ENCODE data around the gene ETV6.
A peak's percentile ranks its signal among the peaks of the same experiment; 100 is the strongest.

Gene ETV6

GRCh38 chr12:11729439-11730150 lies 80.1 kb downstream of the ETV6 start:
- ChIA-PET CTCF (interaction anchor here (0.9 to 3.1 kb wide), 6 partner anchors 13 to 183 kb away, joined by 3 to 10 read pairs (median 4); no protein-coding TSS in a partner anchor), POLR2A (no interaction called here)
- no peak for DNase-seq (ENCODE audit: extremely low spot score)
- TF ChIP-seq, protein P1, sequence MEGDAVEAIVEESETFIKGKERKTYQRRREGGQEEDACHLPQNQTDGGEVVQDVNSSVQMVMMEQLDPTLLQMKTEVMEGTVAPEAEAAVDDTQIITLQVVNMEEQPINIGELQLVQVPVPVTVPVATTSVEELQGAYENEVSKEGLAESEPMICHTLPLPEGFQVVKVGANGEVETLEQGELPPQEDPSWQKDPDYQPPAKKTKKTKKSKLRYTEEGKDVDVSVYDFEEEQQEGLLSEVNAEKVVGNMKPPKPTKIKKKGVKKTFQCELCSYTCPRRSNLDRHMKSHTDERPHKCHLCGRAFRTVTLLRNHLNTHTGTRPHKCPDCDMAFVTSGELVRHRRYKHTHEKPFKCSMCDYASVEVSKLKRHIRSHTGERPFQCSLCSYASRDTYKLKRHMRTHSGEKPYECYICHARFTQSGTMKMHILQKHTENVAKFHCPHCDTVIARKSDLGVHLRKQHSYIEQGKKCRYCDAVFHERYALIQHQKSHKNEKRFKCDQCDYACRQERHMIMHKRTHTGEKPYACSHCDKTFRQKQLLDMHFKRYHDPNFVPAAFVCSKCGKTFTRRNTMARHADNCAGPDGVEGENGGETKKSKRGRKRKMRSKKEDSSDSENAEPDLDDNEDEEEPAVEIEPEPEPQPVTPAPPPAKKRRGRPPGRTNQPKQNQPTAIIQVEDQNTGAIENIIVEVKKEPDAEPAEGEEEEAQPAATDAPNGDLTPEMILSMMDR (IDR thresholded peaks at IDR 0.05; ENCODE audit: control extremely low read depth, extremely low read depth, low read depth, missing control alignments) = no peak

- TF ChIP-seq, protein P1 (IDR thresholded peaks at IDR 0.05; ENCODE audit: control extremely low read depth, extremely low read depth, low read depth, missing control alignments) = no peak
- ChIA-PET POLR2A (interaction anchor here (1.3 kb wide), 1 partner anchor 36 kb away, joined by 3 read pairs; no protein-coding TSS in a partner anchor), CTCF (interaction anchor here (0.8 to 2.9 kb wide), 11 partner anchors 9 to 302 kb away, joined by 3 to 10 read pairs (median 4); no protein-coding TSS in a partner anchor)
- peak; percentile 54 for DNase-seq (ENCODE audit: extremely low spot score)
Measured at GRCh38 chr12:11730299-11731041, 81.0 kb downstream of the ETV6 start.

GRCh38 chr12:11731042-11731357 lies 81.5 kb downstream of the ETV6 start:
- POLR2A ChIA-PET = interaction anchor here (1.3 kb wide), 1 partner anchor 35 kb away, joined by 3 read pairs; no protein-coding TSS in a partner anchor
- DNase-seq (ENCODE audit: extremely low spot score) = no peak
- TF ChIP-seq, protein P1 (IDR thresholded peaks at IDR 0.05; ENCODE audit: control extremely low read depth, extremely low read depth, low read depth, missing control alignments) = no peak
- CTCF ChIA-PET = interaction anchor here (0.8 to 2.9 kb wide), 12 partner anchors 9 to 302 kb away, joined by 3 to 10 read pairs (median 4); no protein-coding TSS in a partner anchor

GRCh38 chr12:11731455-11731854 lies 82.0 kb downstream of the ETV6 start:
- POLR2A ChIA-PET = interaction anchor here (1.1 to 1.3 kb wide), 2 partner anchors 32 to 35 kb away, joined by 3 read pairs; no protein-coding TSS in a partner anchor

DNA sequence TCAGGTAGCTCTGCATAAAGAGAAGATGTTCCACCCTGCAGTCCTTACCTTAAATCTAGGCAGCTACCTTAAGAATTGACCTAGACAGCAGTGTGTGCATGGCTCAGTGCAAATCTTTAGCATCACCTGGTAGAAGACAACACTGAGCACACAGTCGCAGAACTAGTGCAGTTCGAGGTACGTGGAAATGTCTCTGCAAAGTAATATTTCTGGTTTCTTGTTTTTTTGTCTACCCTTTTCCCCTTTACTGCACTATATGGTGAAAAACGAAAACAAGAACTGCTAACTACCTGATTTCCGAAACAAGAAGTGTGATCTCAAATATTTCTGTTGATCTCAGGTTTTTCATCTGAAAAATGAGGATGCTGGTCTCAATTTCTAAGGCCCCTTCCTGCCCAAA lies 82.5 kb downstream of the ETV6 start:
- TF ChIP-seq, protein P1 (IDR thresholded peaks at IDR 0.05; ENCODE audit: control extremely low read depth, extremely low read depth, low read depth, missing control alignments) = no peak
- POLR2A ChIA-PET = interaction anchor here (1.1 to 1.3 kb wide), 2 partner anchors 31 to 34 kb away, joined by 3 read pairs; no protein-coding TSS in a partner anchor
- DNase-seq (ENCODE audit: extremely low spot score) = no peak
- CTCF ChIA-PET = interaction anchor here (1.0 to 2.9 kb wide), 10 partner anchors 10 to 301 kb away, joined by 3 to 10 read pairs (median 4); no protein-coding TSS in a partner anchor

More at GRCh38 chr12:11731455-11731854, 82.0 kb downstream of the ETV6 start:
- DNase-seq (ENCODE audit: extremely low spot score) = no peak
- CTCF ChIA-PET = interaction anchor here (1.0 to 2.9 kb wide), 12 partner anchors 10 to 301 kb away, joined by 3 to 10 read pairs (median 4); no protein-coding TSS in a partner anchor
- TF ChIP-seq, protein P1 (IDR thresholded peaks at IDR 0.05; ENCODE audit: control extremely low read depth, extremely low read depth, low read depth, missing control alignments) = no peak

DNA sequence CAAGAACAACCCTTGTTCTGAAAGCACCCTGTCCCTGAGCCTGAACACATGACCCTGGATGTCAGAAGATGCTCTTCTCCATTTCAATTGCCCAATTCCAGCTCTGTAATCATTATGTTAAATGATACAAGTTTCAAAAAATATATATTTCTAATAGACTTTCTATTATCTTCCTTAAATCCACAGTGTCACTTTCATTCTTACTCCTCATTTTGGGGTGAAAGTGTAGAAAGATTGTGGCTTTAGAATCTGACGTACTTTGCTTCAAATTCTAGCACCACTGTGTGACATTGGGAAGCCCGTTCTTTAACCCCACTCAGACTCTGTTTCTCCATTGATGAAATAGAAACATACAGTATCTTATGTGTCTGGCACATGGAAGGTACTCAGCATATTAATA lies 83.2 kb downstream of the ETV6 start:
- ChIA-PET POLR2A (no interaction called here), CTCF (interaction anchor here (1.3 to 2.9 kb wide), 4 partner anchors 20 to 300 kb away, joined by 3 to 10 read pairs (median 4); no protein-coding TSS in a partner anchor)
- TF ChIP-seq, protein P1 (IDR thresholded peaks at IDR 0.05; ENCODE audit: control extremely low read depth, extremely low read depth, low read depth, missing control alignments) = no peak
- DNase-seq (ENCODE audit: extremely low spot score) = no peak

All from GM10248 (cell line).